CD14-positive monocyte (primary cell): Measurements from ENCODE around the gene FRMD4A. TPM values are rescaled to one million over a fixed set of nuclear protein-coding genes. Genes with fewer than 3 reads are reported as not detected.

Experiments
- DNase-seq, 3 donors: peaks; one replicate each; pipeline ENCODE4 v3.0.0-alpha.2; 2011 to 2022
- H2AFZ ChIP-seq: 2 replicates; pipeline ENCODE4 v1.6.0; 2012; ENCODE audit warnings: mild to moderate bottlenecking, low read depth, low read length, inconsistent platforms; ENCODE audit not compliant: insufficient read depth, poor library complexity, severe bottlenecking
- H3K27ac ChIP-seq, 2 donors: 1 replicate in 1 of 2; 2 replicates in 1 of 2; pipeline ENCODE4 v1.5.1; 2012 to 2013; ENCODE audit warnings: low read length in 2 of 2, control low read depth in 1 of 2, inconsistent platforms in 1 of 2, low read depth in 1 of 2, mild to moderate bottlenecking in 1 of 2
- H3K27me3 ChIP-seq, 2 donors: one replicate each; pipeline versions ENCODE4 v1.6.0 to v1.6.1; 2011 to 2013; ENCODE audit warnings: low read length in 2 of 2; ENCODE audit not compliant: control insufficient read depth in 2 of 2, insufficient read depth in 2 of 2
- H3K36me3 ChIP-seq, 2 donors: replicated peaks in 1 of 2; 1 replicate in 1 of 2; 2 replicates in 1 of 2; pipeline versions ENCODE4 v1.5.1 to v1.6.1; 2012 to 2013; ENCODE audit warnings: low read length in 2 of 2, control low read depth in 1 of 2, inconsistent platforms in 1 of 2, mild to moderate bottlenecking in 1 of 2; ENCODE audit not compliant: insufficient read depth in 2 of 2, control insufficient read depth in 1 of 2
- H3K4me1 ChIP-seq, 2 donors: 1 replicate in 1 of 2; 2 replicates in 1 of 2; pipeline versions ENCODE4 v1.5.1 to v1.6.1; 2012 to 2013; ENCODE audit warnings: low read length in 2 of 2, control low read depth in 1 of 2, inconsistent platforms in 1 of 2, mild to moderate bottlenecking in 1 of 2, moderate library complexity in 1 of 2; ENCODE audit not compliant: insufficient read depth in 2 of 2, control insufficient read depth in 1 of 2
- H3K4me2 ChIP-seq: replicated peaks from 2 replicates; pipeline ENCODE3; 2012; ENCODE audit warnings: low read length, moderate library complexity, mild to moderate bottlenecking; ENCODE audit not compliant: poor library complexity, severe bottlenecking; ENCODE audit errors: extremely low read depth
- H3K4me3 ChIP-seq, 3 experiments: fragments of 200-600 bp in 1 of 3; sonication (generic) in 1 of 3; replicated peaks in 1 of 3; 1 replicate in 2 of 3; 2 replicates in 1 of 3; pipeline ENCODE4 v1.5.1; 2011 to 2013; ENCODE audit warnings: low read length in 3 of 3, mild to moderate bottlenecking in 3 of 3, control low read depth in 2 of 3, low read depth in 2 of 3, inconsistent platforms in 1 of 3, moderate library complexity in 1 of 3
- H3K79me2 ChIP-seq: 2 replicates; pipeline ENCODE4 v1.6.0; 2012; ENCODE audit warnings: mild to moderate bottlenecking, control low read depth, inconsistent platforms, low read length, moderate library complexity; ENCODE audit not compliant: insufficient read depth
- H3K9ac ChIP-seq: 2 replicates; pipeline ENCODE4 v1.6.0; 2017; ENCODE audit warnings: low read length, mild to moderate bottlenecking; ENCODE audit not compliant: insufficient read depth, poor library complexity, severe bottlenecking
- H3K9me3 ChIP-seq, 2 donors: replicated peaks in 1 of 2; 1 replicate in 1 of 2; 2 replicates in 1 of 2; pipeline versions ENCODE4 v1.5.1 to v1.6.1; 2012 to 2013; ENCODE audit warnings: low read length in 2 of 2, control low read depth in 1 of 2; ENCODE audit not compliant: control insufficient read depth in 1 of 2, insufficient read depth in 1 of 2
- H4K20me1 ChIP-seq: 2 replicates; pipeline ENCODE4 v1.6.0; 2012; ENCODE audit warnings: mild to moderate bottlenecking, low read length, control low read depth, moderate library complexity; ENCODE audit not compliant: insufficient read depth
- H3K27ac Mint-ChIP-seq, 7 donors: one replicate each; pipeline ENCODE4 v1.8.0; 2020; ENCODE audit warnings: mild to moderate bottlenecking in 7 of 7, mixed read lengths in 7 of 7, moderate library complexity in 6 of 7, inconsistent platforms in 2 of 7
- H3K27me3 Mint-ChIP-seq, 3 donors: one replicate each; pipeline ENCODE4 v1.8.0; 2021 to 2022; ENCODE audit warnings: low read depth in 3 of 3, mild to moderate bottlenecking in 3 of 3, mixed read lengths in 3 of 3, moderate library complexity in 3 of 3, inconsistent platforms in 1 of 3
- H3K36me3 Mint-ChIP-seq, 2 donors: one replicate each; pipeline ENCODE4 v1.8.0; 2020; ENCODE audit warnings: mixed read lengths in 2 of 2, inconsistent platforms in 1 of 2, mild to moderate bottlenecking in 1 of 2
- H3K4me1 Mint-ChIP-seq: one replicate; pipeline ENCODE4 v1.8.0; 2020; ENCODE audit warnings: mild to moderate bottlenecking, mixed read lengths
- H3K4me3 Mint-ChIP-seq, 2 donors: one replicate each; pipeline ENCODE4 v1.8.0; 2020; ENCODE audit warnings: mild to moderate bottlenecking in 2 of 2, mixed read lengths in 2 of 2, moderate library complexity in 1 of 2
- H3K9me3 Mint-ChIP-seq, 7 donors: one replicate each; pipeline ENCODE4 v1.8.0; 2020 to 2022; ENCODE audit warnings: mixed read lengths in 7 of 7, mild to moderate bottlenecking in 6 of 7, moderate library complexity in 6 of 7, inconsistent platforms in 2 of 7
- CTCF ChIP-seq: fragments of 200-600 bp; IDR thresholded peaks from one replicate; pipeline ENCODE4 v1.8.0; 2022; ENCODE audit warnings: antibody characterized with exemption, mild to moderate bottlenecking
- WGBS: methylation state at CpG from one replicate; pipeline ENCODE4 v1.1.5; 2013; ENCODE audit warnings: missing lambda C conversion rate; ENCODE audit not compliant: insufficient coverage; 5-methylcytosine and 5-hydroxymethylcytosine counted together
- intact Hi-C, 2 donors: fragments of 100-400 bp; cut with micrococcal nuclease; formaldehyde crosslinking; loops; one replicate each; pipeline versions ENCODE4 v1.15.0 to v1.15.1; 2023
- polyA plus RNA-seq, 3 donors: library from polyadenylated mRNA; depleted of rRNA in 1 of 3; unstranded in 2 of 3; stranded (reverse) in 1 of 3; fragments of 300-500 nt in 2 of 3; fragments of >200 nt in 1 of 3; fragmentation: Illumina TruSeq in 2 of 3; gene quantifications; 1 replicate in 2 of 3; 2 replicates in 1 of 3; pipeline ENCODE4 v1.2.3, GENCODE V29; 2012 to 2021

The FRMD4A gene
- polyA plus RNA-seq, 3 donors, result 0.12 TPM; not detected in 2

GRCh38 chr10:14360961-14361360 lies 30.2 kb upstream of the FRMD4A start:
- DNase-seq, result no peak
- no peak overlapping the region for H3K9ac ChIP-seq
- H3K4me1 ChIP-seq, result no peaks in the 10 kb centered on the region
- no peaks in the 10 kb centered on the region for H4K20me1 ChIP-seq
- Mint-ChIP-seq H3K36me3 (no peaks in the 10 kb centered on the region), H3K27me3 (peaks cover 6 to 15% (median 8%) of the 10 kb centered on the region in 3 donors), H3K4me1 (no peaks in the 10 kb centered on the region), H3K4me3 (no peak overlapping the region), H3K27ac (no peak overlapping the region), H3K9me3 (no peaks in the 10 kb centered on the region)
- H3K27ac ChIP-seq, result no peak overlapping the region
- intact Hi-C loops, result no loop called here
- H3K4me2 ChIP-seq, result no peak overlapping the region
- no peak for TF ChIP-seq CTCF
- no peaks in the 10 kb centered on the region for H3K27me3 ChIP-seq
- H3K9me3 ChIP-seq, result no peaks in the 10 kb centered on the region
- H3K36me3 ChIP-seq, result no peaks in the 10 kb centered on the region
- H2AFZ ChIP-seq, result no peak overlapping the region
- no peak overlapping the region for H3K4me3 ChIP-seq
- no peaks in the 10 kb centered on the region for H3K79me2 ChIP-seq
- WGBS, result no CpG with 5 or more reads among the region's 1 CpG

- H3K27me3 ChIP-seq, result no peaks in the 10 kb centered on the region
- H3K4me3 Mint-ChIP-seq, result no peak overlapping the region
- H3K79me2 ChIP-seq, result no peaks in the 10 kb centered on the region
- no peak overlapping the region for H2AFZ ChIP-seq
- no peaks in the 10 kb centered on the region for H3K36me3 Mint-ChIP-seq
- no peaks in the 10 kb centered on the region for H3K36me3 ChIP-seq
- H3K4me1 Mint-ChIP-seq, result no peaks in the 10 kb centered on the region
- no peak overlapping the region for H3K9ac ChIP-seq
- no peak overlapping the region for H3K27ac Mint-ChIP-seq
- H3K9me3 ChIP-seq, result no peaks in the 10 kb centered on the region
- intact Hi-C loops, result no loop called here
- H3K9me3 Mint-ChIP-seq, result no peaks in the 10 kb centered on the region
- no peak overlapping the region for H3K27ac ChIP-seq
- no peak overlapping the region for H3K4me2 ChIP-seq
- peaks cover 6 to 15% (median 8%) of the 10 kb centered on the region in 3 donors for H3K27me3 Mint-ChIP-seq
- no peak for DNase-seq
- no peaks in the 10 kb centered on the region for H4K20me1 ChIP-seq
- no peak overlapping the region for H3K4me3 ChIP-seq
- TF ChIP-seq CTCF, result no peak
- no peaks in the 10 kb centered on the region for H3K4me1 ChIP-seq
- WGBS, result 63% methylated on average over 1 of the region's 4 CpGs
Measured at GRCh38 chr10:14360515-14360914, 29.8 kb upstream of the FRMD4A start.
